Gastrocnemius medialis (tissue), 4 donors: ENCODE data around the gene FAM118B.

Experiments used
- POLR2A ChIP-seq, 2 donors: fragments of 450-650 bp; IDR thresholded peaks; one replicate each; pipeline ENCODE4 v1.6.1; 2017; ENCODE audit warnings: antibody characterized with exemption in 2 of 2, mild to moderate bottlenecking in 2 of 2, moderate library complexity in 2 of 2
- TF ChIP-seq, protein P1 (sequence below), 5 experiments: fragments of 450-650 bp in 3 of 5; fragments of 200-600 bp in 2 of 5; sonication (generic) in 2 of 5; IDR thresholded peaks in 4 of 5; conservative IDR thresholded peaks in 1 of 5; 1 replicate in 4 of 5; 2 replicates in 1 of 5; pipeline ENCODE4 v1.5.1; 2016 to 2019; ENCODE audit warnings: antibody characterized with exemption in 5 of 5, mild to moderate bottlenecking in 3 of 5, moderate library complexity in 3 of 5

DNA sequence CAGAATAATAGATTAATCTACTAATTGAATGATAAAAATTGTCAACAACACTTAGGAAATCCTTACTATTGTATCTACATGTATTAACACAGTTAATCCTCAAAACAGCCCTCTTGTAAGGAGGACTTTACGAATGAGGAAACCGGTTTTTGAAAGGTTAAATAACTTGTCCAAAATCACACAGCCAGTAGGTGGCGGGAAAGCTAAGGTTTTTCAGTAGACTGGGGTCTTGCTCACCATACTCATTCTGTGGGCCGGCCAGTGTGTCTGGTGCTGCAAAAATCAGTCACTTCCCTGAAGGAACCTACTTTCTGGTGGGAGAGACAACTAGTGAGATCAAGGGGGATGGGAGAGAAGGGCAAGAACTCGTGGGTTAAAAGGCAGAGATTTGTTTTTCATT lies 96.1 kb downstream of the FAM118B start:
- TF ChIP-seq, protein P1, sequence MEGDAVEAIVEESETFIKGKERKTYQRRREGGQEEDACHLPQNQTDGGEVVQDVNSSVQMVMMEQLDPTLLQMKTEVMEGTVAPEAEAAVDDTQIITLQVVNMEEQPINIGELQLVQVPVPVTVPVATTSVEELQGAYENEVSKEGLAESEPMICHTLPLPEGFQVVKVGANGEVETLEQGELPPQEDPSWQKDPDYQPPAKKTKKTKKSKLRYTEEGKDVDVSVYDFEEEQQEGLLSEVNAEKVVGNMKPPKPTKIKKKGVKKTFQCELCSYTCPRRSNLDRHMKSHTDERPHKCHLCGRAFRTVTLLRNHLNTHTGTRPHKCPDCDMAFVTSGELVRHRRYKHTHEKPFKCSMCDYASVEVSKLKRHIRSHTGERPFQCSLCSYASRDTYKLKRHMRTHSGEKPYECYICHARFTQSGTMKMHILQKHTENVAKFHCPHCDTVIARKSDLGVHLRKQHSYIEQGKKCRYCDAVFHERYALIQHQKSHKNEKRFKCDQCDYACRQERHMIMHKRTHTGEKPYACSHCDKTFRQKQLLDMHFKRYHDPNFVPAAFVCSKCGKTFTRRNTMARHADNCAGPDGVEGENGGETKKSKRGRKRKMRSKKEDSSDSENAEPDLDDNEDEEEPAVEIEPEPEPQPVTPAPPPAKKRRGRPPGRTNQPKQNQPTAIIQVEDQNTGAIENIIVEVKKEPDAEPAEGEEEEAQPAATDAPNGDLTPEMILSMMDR (IDR thresholded peaks at IDR 0.05 in 4 of 5, conservative IDR thresholded peaks at IDR 0.05 in 1 of 5), result no peak
- TF ChIP-seq POLR2A (IDR thresholded peaks at IDR 0.05), result no peak
